Lung (tissue), 12 donors: ENCODE data around the gene NLGN1. TPM values are rescaled to one million over a fixed set of nuclear protein-coding genes. Genes with fewer than 3 reads are reported as not detected.

ENCODE experiments used
- ATAC-seq: fragments of 200-7000 bp; cut with Tn5 transposase; one replicate; pipeline ENCODE4 v1.9.1; 2020; ENCODE audit warnings: moderate number of reproducible peaks; ENCODE audit not compliant: insufficient read depth, low FRiP score
- DNase-seq, 3 donors: peaks; one replicate each; pipeline ENCODE4 v3.0.0-alpha.2; 2013 to 2017
- H3K27ac ChIP-seq, 2 donors: one replicate each; pipeline ENCODE4 v1.5.1; 2013; ENCODE audit warnings: mild to moderate bottlenecking in 2 of 2, moderate library complexity in 2 of 2, control low read depth in 1 of 2, inconsistent platforms in 1 of 2, low read depth in 1 of 2, low read length in 1 of 2
- H3K27me3 ChIP-seq, 3 donors: one replicate each; pipeline ENCODE4 v1.5.1; 2013; ENCODE audit warnings: low read length in 2 of 3; ENCODE audit not compliant: control insufficient read depth in 3 of 3, insufficient read depth in 3 of 3
- H3K36me3 ChIP-seq, 4 donors: one replicate each; pipeline ENCODE4 v1.5.1; 2013; ENCODE audit warnings: low read length in 4 of 4, mild to moderate bottlenecking in 1 of 4, moderate library complexity in 1 of 4; ENCODE audit not compliant: control insufficient read depth in 4 of 4, insufficient read depth in 4 of 4
- H3K4me1 ChIP-seq, 5 donors: one replicate each; pipeline ENCODE4 v1.5.1; 2013; ENCODE audit warnings: low read length in 5 of 5, mild to moderate bottlenecking in 2 of 5, moderate library complexity in 1 of 5; ENCODE audit not compliant: control insufficient read depth in 5 of 5, insufficient read depth in 5 of 5
- H3K4me3 ChIP-seq: one replicate; pipeline ENCODE4 v1.5.1; 2013; ENCODE audit warnings: mild to moderate bottlenecking, control low read depth, moderate library complexity
- H3K9ac ChIP-seq, 2 donors: one replicate each; pipeline ENCODE4 v1.5.1; 2013; ENCODE audit warnings: low read length in 2 of 2, control low read depth in 1 of 2; ENCODE audit not compliant: insufficient read depth in 1 of 2
- H3K9me3 ChIP-seq, 4 donors: one replicate each; pipeline ENCODE4 v1.5.1; 2013; ENCODE audit warnings: low read length in 3 of 4, mild to moderate bottlenecking in 1 of 4, moderate library complexity in 1 of 4; ENCODE audit not compliant: control insufficient read depth in 4 of 4, insufficient read depth in 3 of 4
- WGBS, 2 donors: extraction: QIAGEN DNeasy Blood & Tissue Kit; methylation state at CpG; one replicate each; pipeline ENCODE4 v1.1.7; 2013; 5-methylcytosine and 5-hydroxymethylcytosine counted together
- polyA plus RNA-seq, 2 donors: library from polyadenylated mRNA; stranded (reverse); fragments of 200-250 nt; gene quantifications; one replicate each; pipeline ENCODE4 v1.2.1, GENCODE V29; 2013
- total RNA-seq, 2 donors: library from RNA; depleted of rRNA in 1 of 2; stranded (reverse); fragments of >200 nt in 1 of 2; gene quantifications; one replicate each; pipeline ENCODE4 v1.2.1, GENCODE V29; 2014 to 2021
- TF ChIP-seq, protein P1 (sequence below): IDR thresholded peaks from 2 replicates; pipeline ENCODE4 v1.5.1; 2012; ENCODE audit warnings: mild to moderate bottlenecking; ENCODE audit errors: control extremely low read depth, extremely low read depth
- donor health status: control.
- donor health status: control.
- donor health status: Bipolar disorder and iron deficiency.
- donor health status: healthy.
- donor health status: DM: yes; HTN: yes; CAD: no.

The NLGN1 gene
- total and polyA plus RNA-seq, 4 donors, result 0.24 to 22.2 (median 1.9) TPM

DNA sequence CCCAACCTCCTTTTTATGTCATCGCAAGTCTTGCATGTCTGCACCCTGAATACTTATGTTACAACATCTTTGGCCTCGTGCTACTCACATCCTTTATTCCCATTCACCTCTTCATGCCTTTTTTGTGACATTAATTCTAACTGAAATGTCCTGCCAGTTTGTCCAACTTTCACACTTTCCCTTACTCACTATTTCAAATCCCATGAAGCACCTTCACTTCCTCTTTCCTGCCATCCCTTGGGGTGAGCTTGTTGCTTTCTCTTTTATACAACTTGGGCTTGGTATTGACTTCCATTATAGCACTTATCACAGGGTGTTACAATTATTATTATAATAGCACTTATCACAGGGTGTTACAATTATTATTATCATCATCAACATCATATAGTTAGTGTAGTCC, 496.3 kb downstream of the NLGN1 start:
- H3K4me1 ChIP-seq, result no peaks in the 10 kb centered on the region
- H3K9ac ChIP-seq, result no peak overlapping the region
- no peaks in the 10 kb centered on the region for H3K27me3 ChIP-seq
- H3K36me3 ChIP-seq, result no peaks in the 10 kb centered on the region
- TF ChIP-seq, protein P1, sequence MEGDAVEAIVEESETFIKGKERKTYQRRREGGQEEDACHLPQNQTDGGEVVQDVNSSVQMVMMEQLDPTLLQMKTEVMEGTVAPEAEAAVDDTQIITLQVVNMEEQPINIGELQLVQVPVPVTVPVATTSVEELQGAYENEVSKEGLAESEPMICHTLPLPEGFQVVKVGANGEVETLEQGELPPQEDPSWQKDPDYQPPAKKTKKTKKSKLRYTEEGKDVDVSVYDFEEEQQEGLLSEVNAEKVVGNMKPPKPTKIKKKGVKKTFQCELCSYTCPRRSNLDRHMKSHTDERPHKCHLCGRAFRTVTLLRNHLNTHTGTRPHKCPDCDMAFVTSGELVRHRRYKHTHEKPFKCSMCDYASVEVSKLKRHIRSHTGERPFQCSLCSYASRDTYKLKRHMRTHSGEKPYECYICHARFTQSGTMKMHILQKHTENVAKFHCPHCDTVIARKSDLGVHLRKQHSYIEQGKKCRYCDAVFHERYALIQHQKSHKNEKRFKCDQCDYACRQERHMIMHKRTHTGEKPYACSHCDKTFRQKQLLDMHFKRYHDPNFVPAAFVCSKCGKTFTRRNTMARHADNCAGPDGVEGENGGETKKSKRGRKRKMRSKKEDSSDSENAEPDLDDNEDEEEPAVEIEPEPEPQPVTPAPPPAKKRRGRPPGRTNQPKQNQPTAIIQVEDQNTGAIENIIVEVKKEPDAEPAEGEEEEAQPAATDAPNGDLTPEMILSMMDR, result no peak
- ATAC-seq, result no peak
- 79 to 91% methylated on average over 2 of the region's 2 CpGs for WGBS, 2 donors
- no peak overlapping the region for H3K27ac ChIP-seq
- no peak for DNase-seq
- H3K9me3 ChIP-seq, result peaks cover 0 to 1% (median 0%) of the 10 kb centered on the region in 4 donors
- no peak overlapping the region for H3K4me3 ChIP-seq

DNA sequence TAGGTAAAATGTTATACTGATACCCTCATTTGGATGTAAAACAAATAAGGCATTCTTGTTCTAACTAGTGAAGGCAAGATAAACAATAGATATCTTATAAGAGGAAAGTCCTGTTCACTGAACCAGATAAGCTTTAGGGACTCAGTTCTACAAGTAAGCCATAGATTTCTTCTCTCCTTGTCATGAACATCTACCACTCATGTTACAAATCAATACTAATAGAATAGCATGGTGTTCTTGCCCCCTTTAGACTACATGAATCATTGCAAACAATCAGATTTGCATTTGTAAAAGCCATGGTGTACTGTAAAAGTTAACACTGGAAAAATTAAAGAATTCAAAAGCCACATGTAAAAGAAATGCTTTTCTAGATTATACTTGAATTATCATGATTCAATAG, 500.1 kb downstream of the NLGN1 start:
- H3K9me3 ChIP-seq, result peaks cover 0 to under 1% (median 0%) of the 10 kb centered on the region in 4 donors
- ATAC-seq (no peak), DNase-seq (no peak)
- TF ChIP-seq, protein P1, result no peak
- no peak overlapping the region for H3K4me3 ChIP-seq
- H3K27me3 ChIP-seq, result no peaks in the 10 kb centered on the region
- H3K9ac ChIP-seq, result no peak overlapping the region
- H3K4me1 ChIP-seq, result peaks cover 0 to under 1% (median 0%) of the 10 kb centered on the region in 5 donors
- H3K36me3 ChIP-seq, result no peaks in the 10 kb centered on the region
- H3K27ac ChIP-seq, result no peak overlapping the region

- no peak overlapping the region for H3K4me3 ChIP-seq
- no peak overlapping the region for H3K9ac ChIP-seq
- no peaks in the 10 kb centered on the region for H3K9me3 ChIP-seq
- H3K36me3 ChIP-seq, result no peaks in the 10 kb centered on the region
- ATAC-seq, result no peak
- WGBS, 2 donors, result 84 to 86% methylated on average over 2 of the region's 2 CpGs
- TF ChIP-seq, protein P1, result no peak
- DNase-seq, result no peak
- no peaks in the 10 kb centered on the region for H3K27me3 ChIP-seq
- H3K27ac ChIP-seq, result no peak overlapping the region
- peaks cover 0 to 11% (median 0%) of the 10 kb centered on the region in 5 donors for H3K4me1 ChIP-seq
Measured at GRCh38 chr3:173901649-173902048, 504.1 kb downstream of the NLGN1 start.

DNA sequence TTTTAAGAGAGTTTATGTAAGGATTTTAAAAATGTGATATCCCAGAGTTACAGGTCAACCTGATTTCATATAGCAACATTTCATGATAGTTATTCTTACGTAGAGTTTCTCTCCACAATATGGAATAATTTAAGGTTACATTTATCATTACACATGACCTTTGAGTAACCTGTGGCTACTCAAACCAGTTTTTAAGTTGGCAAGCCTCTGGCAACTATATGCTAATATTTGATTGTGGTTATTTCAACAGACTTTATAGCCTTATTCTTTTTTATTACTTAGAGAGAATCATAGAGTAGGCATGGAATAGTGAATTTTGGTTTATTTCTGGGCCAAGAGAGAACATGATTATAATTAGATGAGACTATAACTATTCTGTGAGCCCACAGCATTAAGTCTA, 504.9 kb downstream of the NLGN1 start:
- no peaks in the 10 kb centered on the region for H3K9me3 ChIP-seq
- no peak overlapping the region for H3K4me3 ChIP-seq
- ATAC-seq, result no peak
- H3K4me1 ChIP-seq, result peaks cover 0 to 11% (median 0%) of the 10 kb centered on the region in 5 donors
- no peaks in the 10 kb centered on the region for H3K36me3 ChIP-seq
- no peaks in the 10 kb centered on the region for H3K27me3 ChIP-seq
- 92 to 95% methylated on average over 1 of the region's 1 CpG for whole genome bisulfite sequencing, 2 donors
- H3K27ac ChIP-seq, result no peak overlapping the region
- TF ChIP-seq, protein P1, result no peak
- DNase-seq, result no peak
- H3K9ac ChIP-seq, result no peak overlapping the region
